ENCODE data around the gene IGFBP5. TPM values are rescaled to one million over a fixed set of nuclear protein-coding genes. Genes with fewer than 3 reads are reported as not detected.

The IGFBP5 gene
- total and polyA plus RNA-seq, 9 donors: 718 to 3,214 (median 2,226) TPM

- H3K27ac ChIP-seq: no peak overlapping the region
- H3K4me3 ChIP-seq: no peak overlapping the region
- TF ChIP-seq POLR2A (IDR thresholded peaks at IDR 0.05) (no peak), CTCF (IDR thresholded peaks at IDR 0.05) (no peak)
- intact Hi-C loops (cut with DNase I): loop anchor here in 1 of 4 donors (10.0 kb wide), 1 partner anchor 1080 kb away; no protein-coding TSS in a partner anchor
- WGBS, 3 donors: 74 to 81% (median 77%) methylated on average over 9 of the region's 9 CpGs
- peaks cover 2% of the 10 kb centered on the region for H3K4me1 ChIP-seq (ENCODE audit: insufficient read depth)
- no peaks in the 10 kb centered on the region for H3K36me3 ChIP-seq
- peak in 3 of 5 donors; percentile 52 to 72 (median 57) for DNase-seq
- no peaks in the 10 kb centered on the region for H3K9me3 ChIP-seq
- H3K27me3 ChIP-seq: no peaks in the 10 kb centered on the region
Observed at GRCh38 chr2:216674376-216674775, 21.0 kb downstream of the IGFBP5 start.

- DNase-seq: peak in 3 of 5 donors; percentile 53 to 60 (median 53)
- H3K4me1 ChIP-seq (ENCODE audit: insufficient read depth): peaks cover 2% of the 10 kb centered on the region
- H3K27me3 ChIP-seq: no peaks in the 10 kb centered on the region
- H3K36me3 ChIP-seq: no peaks in the 10 kb centered on the region
- no peak overlapping the region for H3K27ac ChIP-seq
- WGBS, 3 donors: 66 to 75% (median 72%) methylated on average over 9 of the region's 9 CpGs
- no peak overlapping the region for H3K4me3 ChIP-seq
- no peaks in the 10 kb centered on the region for H3K9me3 ChIP-seq
- TF ChIP-seq EP300 (IDR thresholded peaks at IDR 0.05) (no peak), POLR2A (IDR thresholded peaks at IDR 0.05) (no peak), CTCF (IDR thresholded peaks at IDR 0.05) (no peak)
- intact Hi-C loops (cut with DNase I): loop anchor here in 1 of 4 donors (10.0 kb wide), 1 partner anchor 1081 kb away; no protein-coding TSS in a partner anchor
Observed at GRCh38 chr2:216673609-216674008, 21.7 kb downstream of the IGFBP5 start.

- no peak overlapping the region for H3K4me3 ChIP-seq
- H3K36me3 ChIP-seq: no peaks in the 10 kb centered on the region
- H3K27me3 ChIP-seq: no peaks in the 10 kb centered on the region
- intact Hi-C loops (cut with DNase I): loop anchor here in 1 of 4 donors (10.0 kb wide), 1 partner anchor 1082 kb away; no protein-coding TSS in a partner anchor
- WGBS, 3 donors: 68 to 77% (median 75%) methylated on average over 10 of the region's 10 CpGs
- peaks cover 2% of the 10 kb centered on the region for H3K4me1 ChIP-seq (ENCODE audit: insufficient read depth)
- peak in 2 of 5 donors; percentile 70 to 71 for DNase-seq
- no peaks in the 10 kb centered on the region for H3K9me3 ChIP-seq
- H3K27ac ChIP-seq: peak overlapping the region; percentile 31 to 44
- TF ChIP-seq POLR2A (IDR thresholded peaks at IDR 0.05) (no peak), EP300 (IDR thresholded peaks at IDR 0.05) (no peak), CTCF (IDR thresholded peaks at IDR 0.05) (no peak)
Observed at GRCh38 chr2:216673021-216673420, 22.3 kb downstream of the IGFBP5 start.

- peaks cover 2% of the 10 kb centered on the region for H3K4me1 ChIP-seq (ENCODE audit: insufficient read depth)
- peak overlapping the region in 1 of 2 donors; percentile 31 for H3K27ac ChIP-seq
- DNase-seq: peak in 1 of 5 donors; percentile 56
- H3K27me3 ChIP-seq: no peaks in the 10 kb centered on the region
- intact Hi-C loops (cut with DNase I): loop anchor here in 1 of 4 donors (10.0 kb wide), 1 partner anchor 1082 kb away; no protein-coding TSS in a partner anchor
- TF ChIP-seq CTCF (IDR thresholded peaks at IDR 0.05) (no peak), EP300 (IDR thresholded peaks at IDR 0.05) (no peak)
- WGBS, 3 donors: 69 to 76% (median 70%) methylated on average over 10 of the region's 10 CpGs
- no peaks in the 10 kb centered on the region for H3K36me3 ChIP-seq
- H3K9me3 ChIP-seq: no peaks in the 10 kb centered on the region
- no peak overlapping the region for H3K4me3 ChIP-seq
Observed at GRCh38 chr2:216672466-216672865, 22.9 kb downstream of the IGFBP5 start.
